ENCODE measurements around the gene CERKL.

CERKL gene

DNA sequence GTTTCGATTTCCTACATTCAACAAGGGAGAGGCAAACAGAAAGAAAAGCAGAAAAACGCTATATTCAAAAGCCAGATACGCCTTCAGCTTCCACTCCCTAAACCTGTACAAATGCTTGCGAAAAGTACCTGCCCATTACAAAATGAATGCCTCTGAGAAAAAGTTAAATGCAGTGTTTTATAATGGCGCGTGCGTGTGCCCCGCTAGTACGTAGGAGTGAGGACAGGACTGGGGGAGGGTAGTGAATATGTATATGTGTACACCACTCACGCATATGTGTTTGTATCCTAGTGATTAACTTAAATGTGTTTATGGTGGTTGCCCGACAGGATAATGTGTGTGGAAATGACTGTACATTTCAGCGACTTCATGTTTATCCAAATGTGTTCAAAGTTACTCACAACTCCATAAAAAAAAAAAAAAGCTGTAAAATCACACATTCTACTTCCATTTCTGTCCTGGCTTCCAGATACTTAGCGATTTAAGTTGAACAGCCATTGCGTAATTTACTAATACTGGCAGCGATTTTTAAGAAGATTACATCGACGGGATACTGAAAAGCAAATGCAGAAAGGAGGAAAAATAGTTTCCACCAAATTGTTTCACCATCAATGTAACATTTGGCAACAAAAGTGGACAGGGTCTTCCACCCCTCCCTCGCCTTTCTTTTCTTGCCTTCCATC, 22.1 kb upstream of the CERKL start:
- no peak for DNase-seq (ENCODE audit: low read depth in 2 of 2, low spot score in 1 of 2)

GRCh38 chr2:181677912-181678586, 21.1 kb upstream of the CERKL start:
- DNase-seq (ENCODE audit: low read depth in 2 of 2, low spot score in 1 of 2): peak in 1 of 2 donors; percentile 22

DNA sequence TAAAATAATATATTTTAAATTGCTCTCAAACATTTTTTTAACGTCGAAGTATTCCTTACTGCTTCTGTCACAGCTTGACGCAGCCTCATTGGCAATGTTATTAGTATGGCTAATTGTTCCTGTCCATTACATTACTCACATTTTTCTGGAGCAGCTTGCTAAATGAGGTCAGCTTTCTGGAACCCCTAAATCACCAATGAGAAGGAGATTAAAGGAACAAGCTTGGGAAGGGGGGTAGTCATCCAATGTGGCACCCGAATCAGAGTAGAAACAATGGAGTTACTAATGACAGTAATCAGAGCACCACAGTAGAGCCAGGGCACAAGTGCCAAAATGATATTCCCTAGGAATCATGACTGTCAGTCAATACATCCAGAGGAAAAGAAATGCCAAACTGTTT, 18.3 kb upstream of the CERKL start:
- DNase-seq (ENCODE audit: low read depth in 2 of 2, low spot score in 1 of 2): no peak

- DNase-seq (ENCODE audit: low read depth in 2 of 2, low spot score in 1 of 2): no peak
These were observed 17.6 kb upstream of the CERKL start for GRCh38 chr2:181674461-181674860.

- DNase-seq (ENCODE audit: low read depth in 2 of 2, low spot score in 1 of 2): no peak
These were observed 16.3 kb upstream of the CERKL start for GRCh38 chr2:181673173-181673572.

GRCh38 chr2:181672255-181673008, 15.5 kb upstream of the CERKL start:
- DNase-seq (ENCODE audit: low read depth in 2 of 2, low spot score in 1 of 2): no peak

DNA sequence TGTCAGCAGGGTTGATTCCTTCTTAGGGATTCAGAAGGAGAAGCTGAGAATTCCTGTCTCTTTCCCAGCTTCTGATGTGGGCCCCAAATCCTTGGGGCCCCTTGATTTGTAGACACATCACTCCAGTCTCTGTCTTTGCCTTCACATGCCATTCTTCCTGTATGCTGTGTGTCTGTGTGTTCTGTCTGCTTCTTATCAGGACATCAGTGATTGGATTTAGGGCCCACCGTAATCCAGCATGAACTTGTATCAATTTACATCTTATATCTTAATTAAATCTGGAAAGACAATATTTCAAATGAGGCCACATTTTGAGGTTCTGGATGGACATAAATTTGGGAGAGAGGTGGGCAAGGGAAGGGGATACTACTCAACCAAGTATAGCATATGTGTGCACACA, 13.7 kb upstream of the CERKL start:
- DNase-seq (ENCODE audit: low read depth in 2 of 2, low spot score in 1 of 2): no peak

DNA sequence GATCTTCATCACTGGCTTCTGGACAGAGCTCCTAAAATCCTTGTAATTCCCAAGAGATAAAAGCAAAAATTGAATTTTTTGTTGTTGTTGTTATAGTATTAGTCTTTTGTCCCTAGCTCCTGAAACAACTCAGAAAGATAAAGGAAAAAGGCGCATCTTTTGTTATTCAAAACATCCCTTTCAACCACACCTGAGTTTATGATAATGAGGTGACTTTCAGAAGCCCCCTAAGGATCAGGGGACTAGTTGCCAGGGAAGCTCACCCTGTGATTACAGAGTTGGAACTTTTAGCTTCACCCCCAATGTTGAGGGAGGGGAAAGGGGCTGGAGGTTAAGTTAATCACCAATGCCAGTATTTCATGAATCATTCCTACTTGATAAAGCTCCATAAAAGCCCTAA, 10.3 kb upstream of the CERKL start:
- DNase-seq (ENCODE audit: low read depth in 2 of 2, low spot score in 1 of 2): no peak

DNA sequence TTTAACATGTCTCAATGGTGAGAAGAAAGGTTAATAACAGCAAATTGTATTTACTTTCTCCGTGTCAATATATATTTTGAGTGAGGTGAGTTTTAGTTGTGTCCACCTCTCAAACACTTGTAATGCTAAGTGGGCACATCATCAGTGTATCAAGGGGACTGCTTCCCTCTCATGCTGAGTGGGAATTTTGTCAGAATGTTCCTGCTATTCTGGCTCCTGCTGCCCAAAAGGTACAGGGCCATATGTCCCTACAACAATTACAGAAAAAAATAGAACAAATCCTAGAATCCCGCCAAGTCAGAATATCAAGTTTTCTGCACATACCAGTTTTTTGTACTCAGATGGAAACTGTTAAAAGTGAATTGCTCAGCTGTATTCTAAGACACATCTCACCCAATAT, 5.4 kb upstream of the CERKL start:
- DNase-seq (ENCODE audit: low read depth in 2 of 2, low spot score in 1 of 2): no peak

GRCh38 chr2:181660181-181660580, 3.3 kb upstream of the CERKL start:
- DNase-seq (ENCODE audit: low read depth in 2 of 2, low spot score in 1 of 2): no peak

DNA sequence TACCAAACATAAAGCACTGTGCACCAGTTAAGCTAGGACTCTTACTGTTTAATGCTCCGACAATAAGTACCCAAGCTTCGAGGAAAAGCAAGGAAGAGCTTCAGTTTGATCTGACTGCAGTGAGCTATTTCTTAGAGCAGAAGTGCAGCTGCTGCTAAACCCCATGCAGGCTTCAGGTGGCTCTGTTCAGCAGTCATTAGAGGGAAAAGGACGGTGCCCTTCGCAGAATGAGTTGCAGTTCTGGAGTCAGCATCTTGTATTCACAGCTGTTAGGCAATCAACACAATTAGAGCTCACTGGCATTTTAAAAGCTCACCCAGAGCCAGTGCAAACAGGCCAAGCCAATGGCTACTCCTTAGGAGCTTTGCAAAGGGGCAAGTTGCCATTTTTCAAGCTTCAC, 1.5 kb upstream of the CERKL start:
- DNase-seq (ENCODE audit: low read depth in 2 of 2, low spot score in 1 of 2): no peak

GRCh38 chr2:181657379-181657778, 474 bp upstream of the CERKL start:
- no peak for DNase-seq (ENCODE audit: low read depth in 2 of 2, low spot score in 1 of 2)

- DNase-seq (ENCODE audit: low read depth in 2 of 2, low spot score in 1 of 2): no peak
These were observed 1.4 kb downstream of the CERKL start for GRCh38 chr2:181655519-181655918.

- no peak for DNase-seq (ENCODE audit: low read depth in 2 of 2, low spot score in 1 of 2)
These were observed 7.4 kb downstream of the CERKL start for GRCh38 chr2:181649436-181649979.

DNA sequence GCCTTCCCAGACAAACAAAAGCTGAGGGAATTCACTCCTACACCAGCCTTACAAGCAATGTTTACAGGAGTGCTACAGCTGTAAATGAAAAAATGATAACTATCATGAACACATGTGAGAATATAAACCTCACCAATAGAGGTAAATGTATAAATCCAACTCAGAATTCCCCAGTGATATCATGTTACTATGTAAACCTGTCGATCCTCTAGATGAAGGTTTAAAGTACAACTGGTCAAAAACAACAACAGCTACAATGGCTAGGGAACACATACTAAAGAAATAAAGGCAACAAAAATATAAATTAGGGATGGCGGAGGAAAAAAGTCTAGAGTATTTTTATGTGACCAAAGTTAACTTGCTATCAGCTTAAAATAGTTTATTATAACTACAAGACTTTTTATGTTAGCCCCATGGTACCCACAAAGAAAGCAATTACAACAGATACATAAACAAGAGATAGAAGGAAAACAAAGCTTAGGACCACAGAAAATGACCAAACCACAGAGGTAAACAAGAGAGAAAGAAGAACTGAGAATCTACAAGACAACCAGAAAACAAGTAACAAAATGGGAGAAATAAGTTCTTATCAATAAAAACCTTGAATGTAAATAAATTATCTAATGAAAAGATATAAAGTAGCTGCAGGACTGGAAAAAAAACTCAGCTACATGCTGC, 8.3 kb downstream of the CERKL start:
- no peak for DNase-seq (ENCODE audit: low read depth in 2 of 2, low spot score in 1 of 2)

- DNase-seq (ENCODE audit: low read depth in 2 of 2, low spot score in 1 of 2): no peak
These were observed 10.4 kb downstream of the CERKL start for GRCh38 chr2:181646415-181646987.

DNA sequence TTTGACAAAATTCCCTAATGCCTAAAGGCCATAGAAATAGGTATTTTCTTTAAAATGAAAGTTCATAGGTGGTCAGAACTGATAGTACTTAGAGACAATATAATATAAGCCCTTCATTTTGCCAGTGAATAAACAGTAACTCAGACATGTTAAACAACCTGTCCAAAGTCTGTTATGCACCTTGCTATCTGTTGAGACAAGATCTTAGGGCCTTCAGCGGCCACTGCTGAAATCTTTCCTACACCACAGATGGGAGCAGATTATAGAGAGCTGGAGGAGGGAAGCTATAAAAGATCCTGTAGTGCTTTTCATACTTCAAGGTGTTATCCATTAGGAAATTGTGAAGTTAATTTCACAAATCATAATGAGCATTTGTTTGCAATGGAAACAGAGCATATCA, 13.8 kb downstream of the CERKL start:
- no peak for DNase-seq (ENCODE audit: low read depth in 2 of 2, low spot score in 1 of 2)

GRCh38 chr2:181642086-181642485, 14.8 kb downstream of the CERKL start:
- no peak for DNase-seq (ENCODE audit: low read depth in 2 of 2, low spot score in 1 of 2)

GRCh38 chr2:181639686-181640085, 17.2 kb downstream of the CERKL start:
- DNase-seq (ENCODE audit: low read depth in 2 of 2, low spot score in 1 of 2): no peak

- no peak for DNase-seq (ENCODE audit: low read depth in 2 of 2, low spot score in 1 of 2)
These were observed 24.0 kb downstream of the CERKL start for GRCh38 chr2:181632733-181633401.
